HCT116 (cell line): ENCODE measurements around the gene SMS. TPM values are rescaled to one million over a fixed set of nuclear protein-coding genes. Genes with fewer than 3 reads are reported as not detected.

Source experiments
- ATAC-seq: fragments of 200-7000 bp; cut with Tn5 transposase; 2 replicates; pipeline ENCODE4 v1.9.1; 2020; ENCODE audit warnings: mild to moderate bottlenecking, moderate library complexity
- BruUV-seq: library from RNA; stranded (reverse); fragments of 400-500 nt; replicated peaks from 2 replicates; lab custom pipeline; 2021; lab: Mats Ljungman, UMichigan
- CTCF ChIA-PET: fragments of 300-600 bp; sonication (Branson Sonifier 250); formaldehyde crosslinking; loops from one replicate; lab custom pipeline; 2021; ENCODE audit warnings: antibody characterized with exemption; lab: Charles Lee
- POLR2A ChIA-PET: fragments of 300-600, 350-600 bp; sonication (Branson Sonifier 250); formaldehyde crosslinking; loops from one replicate; lab custom pipeline; 2021; ENCODE audit warnings: antibody characterized with exemption; lab: Charles Lee
- RAD21 ChIA-PET, 2 experiments: fragments of 300-600 bp; sonication (Branson Sonifier 250); formaldehyde crosslinking; loops; one replicate each; lab custom pipeline; 2023; ENCODE audit warnings: low total read pairs in 2 of 2; ENCODE audit not compliant: uncharacterized antibody in 2 of 2, unreplicated experiment in 2 of 2, low non-redundant PET in 1 of 2; lab: Charles Lee
- DNase-seq: peaks from one replicate; pipeline ENCODE4 v3.0.0-alpha.2; 2010; ENCODE audit warnings: low read depth, low spot score
- H2AFZ ChIP-seq: fragments of 200-600 bp; shearing (Covaris generic), sonication (generic); 2 replicates; pipeline ENCODE4 v1.6.1; 2017; ENCODE audit warnings: low read depth, mixed run types, mixed read lengths, antibody characterized with exemption, low read length; ENCODE audit not compliant: poor library complexity, severe bottlenecking
- H3K27ac ChIP-seq: 2 replicates; pipeline ENCODE4 v1.5.1; 2012; ENCODE audit warnings: low read depth, low read length
- H3K27me3 ChIP-seq: fragments of 200-600 bp; sonication (generic); 2 replicates; pipeline ENCODE4 v1.6.1; 2016; ENCODE audit warnings: mixed run types, low read length, mixed read lengths; ENCODE audit not compliant: insufficient read depth
- H3K36me3 ChIP-seq, 2 experiments: fragments of 200-500 bp in 1 of 2; fragments of 200-600 bp in 1 of 2; sonication (Bioruptor generic) in 1 of 2; sonication (generic) in 1 of 2; 2 replicates each; pipeline versions ENCODE4 v1.5.1 to v1.6.1; 2014 to 2016; ENCODE audit warnings: low read length in 2 of 2, inconsistent platforms in 1 of 2, mixed read lengths in 1 of 2, mixed run types in 1 of 2; ENCODE audit not compliant: insufficient read depth in 2 of 2, control insufficient read depth in 1 of 2
- H3K4me1 ChIP-seq, 2 experiments: fragments of 200-600 bp in 1 of 2; sonication (generic) in 1 of 2; 2 replicates each; pipeline versions ENCODE4 v1.5.1 to v1.6.1; 2012 to 2017; ENCODE audit warnings: low read length in 2 of 2, inconsistent platforms in 1 of 2, mild to moderate bottlenecking in 1 of 2, mixed read lengths in 1 of 2, mixed run types in 1 of 2, moderate library complexity in 1 of 2; ENCODE audit not compliant: insufficient read depth in 2 of 2, control insufficient read depth in 1 of 2
- H3K4me2 ChIP-seq: fragments of 200-600 bp; sonication (generic); 2 replicates; pipeline ENCODE4 v1.6.1; 2017; ENCODE audit warnings: mixed run types, low read length, mixed read lengths
- H3K4me3 ChIP-seq, 2 experiments: fragments of 200-600 bp in 1 of 2; sonication (generic) in 1 of 2; replicated peaks in 1 of 2; 2 replicates each; pipeline ENCODE4 v1.5.1; 2011 to 2016; ENCODE audit warnings: low read length in 2 of 2, control low read depth in 1 of 2, low read depth in 1 of 2, mild to moderate bottlenecking in 1 of 2, mixed read lengths in 1 of 2, mixed run types in 1 of 2
- H3K79me2 ChIP-seq: fragments of 200-600 bp; sonication (generic); 2 replicates; pipeline ENCODE4 v1.6.1; 2017; ENCODE audit warnings: mild to moderate bottlenecking, mixed run types, low read length, moderate library complexity, mixed read lengths; ENCODE audit not compliant: insufficient read depth
- H3K9ac ChIP-seq: fragments of 200-600 bp; sonication (generic); 2 replicates; pipeline ENCODE4 v1.6.1; 2016; ENCODE audit warnings: low read length, mixed read lengths
- H3K9me2 ChIP-seq: fragments of 200-600 bp; sonication (generic), shearing (Covaris generic); 2 replicates; pipeline ENCODE4 v1.6.1; 2017; ENCODE audit warnings: mixed run types, mild to moderate bottlenecking, moderate library complexity; ENCODE audit not compliant: insufficient read depth
- H3K9me3 ChIP-seq, 2 experiments: fragments of 200-500 bp in 1 of 2; fragments of 200-600 bp in 1 of 2; sonication (Bioruptor generic) in 1 of 2; sonication (generic) in 1 of 2; 2 replicates each; pipeline ENCODE4 v1.6.1; 2014 to 2017; ENCODE audit warnings: low read length in 2 of 2, mixed read lengths in 2 of 2, inconsistent platforms in 1 of 2, low read depth in 1 of 2, mild to moderate bottlenecking in 1 of 2, mixed run types in 1 of 2, moderate library complexity in 1 of 2; ENCODE audit not compliant: control insufficient read depth in 1 of 2, insufficient read depth in 1 of 2
- H4K20me1 ChIP-seq: fragments of 200-600 bp; sonication (generic), shearing (Covaris generic); 2 replicates; pipeline ENCODE4 v1.6.1; 2017; ENCODE audit warnings: mixed run types, mild to moderate bottlenecking, moderate library complexity; ENCODE audit not compliant: insufficient read depth
- ATF3 ChIP-seq: IDR thresholded peaks from 2 replicates; pipeline ENCODE4 v1.6.1; 2012
- CEBPB ChIP-seq: IDR thresholded peaks from 2 replicates; pipeline ENCODE4 v1.6.1; 2012; ENCODE audit warnings: low read depth
- EGR1 ChIP-seq: IDR thresholded peaks from 2 replicates; pipeline ENCODE4 v1.6.1; 2012; ENCODE audit warnings: low read depth
- RAD21 ChIP-seq: IDR thresholded peaks from 2 replicates; pipeline ENCODE4 v1.6.1; 2012; ENCODE audit warnings: low read depth, mild to moderate bottlenecking
- SRF ChIP-seq: IDR thresholded peaks from 2 replicates; pipeline ENCODE4 v1.6.1; 2012; ENCODE audit warnings: low read depth
- ZNF274 ChIP-seq: fragments of 200-500 bp; sonication (Bioruptor generic); IDR thresholded peaks from 2 replicates; pipeline ENCODE4 v1.6.1; 2014; ENCODE audit warnings: mild to moderate bottlenecking, low read depth, low read length, inconsistent platforms
- intact Hi-C: fragments of 100-400 bp; cut with micrococcal nuclease; formaldehyde crosslinking; loops from 2 replicates; pipeline ENCODE4 v1.10.0; 2022
- total RNA-seq: library from RNA; stranded (reverse); gene quantifications from one replicate; pipeline ENCODE4 v1.2.1, GENCODE V29; 2021; ENCODE audit not compliant: unreplicated experiment

Gene SMS
- total RNA-seq, 1 experiment from 2014 or later: 164 TPM

DNA sequence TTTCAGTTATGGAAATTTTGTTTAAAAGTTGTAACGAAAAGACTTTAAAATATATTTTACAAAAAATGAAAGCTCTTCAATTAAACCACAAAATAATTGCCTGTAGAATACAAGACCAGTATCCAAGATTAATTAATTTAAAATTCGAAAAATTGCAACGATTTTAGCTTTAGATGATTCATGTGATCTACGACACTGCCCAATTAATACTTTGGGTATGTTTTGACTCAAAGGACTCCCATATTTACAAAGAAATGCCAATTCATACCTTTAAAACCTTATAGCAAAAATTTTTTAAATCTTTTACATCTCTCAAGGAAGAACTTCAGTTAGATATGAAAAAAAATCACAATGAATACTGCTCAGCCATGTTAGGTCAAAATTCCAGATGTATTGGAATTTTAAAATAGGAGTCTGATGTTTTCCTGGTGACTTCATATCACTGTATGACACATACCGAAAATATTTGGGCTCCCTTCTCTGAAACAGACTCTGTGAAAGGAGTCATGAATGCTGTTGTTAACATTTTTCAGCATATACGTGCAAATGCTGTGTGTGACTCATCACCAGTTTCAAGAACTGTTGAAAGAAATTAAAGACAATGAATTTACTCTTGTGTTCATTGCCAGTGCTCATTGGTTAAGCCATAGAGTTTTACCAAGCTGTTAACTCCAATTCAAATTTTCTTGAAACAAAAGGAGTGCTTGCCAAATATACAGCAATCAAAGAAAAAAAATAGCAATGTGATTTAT lies 13.8 kb upstream of the SMS start (continued):
- TF ChIP-seq ATF3: peak; percentile 38
- 0 out of 2 replicates have a peak, but pooled peaks have one; percentile 10 for TF ChIP-seq RAD21

GRCh38 chrX:21929209-21929608 lies 11.3 kb upstream of the SMS start:
- Histone ChIP-seq H3K4me2 (no peak overlapping the region), H3K4me1 (peaks cover 15 to 57% of the 10 kb centered on the region in 2 experiments), H3K79me2 (no peaks in the 10 kb centered on the region), H3K27me3 (no peaks in the 10 kb centered on the region), H3K9me2 (no peaks in the 10 kb centered on the region), H3K36me3 (no peaks in the 10 kb centered on the region), H3K4me3 (no peak overlapping the region), H3K27ac (no peak overlapping the region), H3K9ac (no peak overlapping the region), H2AFZ (no peak overlapping the region), H3K9me3 (no peaks in the 10 kb centered on the region), H4K20me1 (no peaks in the 10 kb centered on the region)
- ChIA-PET RAD21 (no interaction called here), POLR2A (no interaction called here), CTCF (no interaction called here)
- DNase-seq (no peak), ATAC-seq (no peak)
- no TSS peak for BruUV-seq
- TF ChIP-seq EGR1: no peak
- TF ChIP-seq CEBPB: peak; percentile 82
- intact Hi-C loops: no loop called here

DNA sequence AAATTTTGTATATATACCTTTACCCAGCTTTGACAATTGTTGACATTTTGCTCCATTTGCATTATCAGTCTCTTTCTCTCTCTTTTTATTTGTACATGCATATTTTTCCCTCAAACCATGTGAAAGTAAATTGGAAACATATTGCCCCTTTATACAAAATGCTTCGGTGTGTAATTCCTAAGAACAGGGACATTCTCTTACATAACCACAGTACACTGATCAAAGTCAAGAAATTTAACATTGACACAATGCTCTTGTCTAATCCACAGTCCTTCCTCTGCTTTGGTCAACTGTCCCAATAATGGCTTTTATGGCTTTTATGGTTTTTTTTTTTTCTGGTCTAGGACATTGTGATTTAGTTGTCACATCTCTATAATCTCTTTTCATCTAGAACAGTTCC lies 9.5 kb upstream of the SMS start:
- no peaks in the 10 kb centered on the region for H3K9me3 ChIP-seq
- RAD21 ChIA-PET: no interaction called here
- POLR2A ChIA-PET: no interaction called here
- no peak overlapping the region for H3K9ac ChIP-seq
- ATAC-seq (no peak), DNase-seq (no peak)
- no peak overlapping the region for H3K27ac ChIP-seq
- no peaks in the 10 kb centered on the region for H3K9me2 ChIP-seq
- H4K20me1 ChIP-seq: no peaks in the 10 kb centered on the region
- no peak overlapping the region for H3K4me2 ChIP-seq
- CTCF ChIA-PET: no interaction called here
- no peak overlapping the region for H2AFZ ChIP-seq
- no TSS peak for BruUV-seq
- no peak overlapping the region for H3K4me3 ChIP-seq
- H3K4me1 ChIP-seq: peaks cover 15 to 58% of the 10 kb centered on the region in 2 experiments
- no peak for TF ChIP-seq ZNF274
- TF ChIP-seq SRF: no peak
- intact Hi-C loops: no loop called here
- no peaks in the 10 kb centered on the region for H3K36me3 ChIP-seq
- H3K27me3 ChIP-seq: no peaks in the 10 kb centered on the region
- no peaks in the 10 kb centered on the region for H3K79me2 ChIP-seq
